B cell (primary cell): ENCODE data around the gene GPR158. TPM values are rescaled to one million over a fixed set of nuclear protein-coding genes. Genes with fewer than 3 reads are reported as not detected.

Source experiments
- ATAC-seq: fragments of 200-7000 bp; cut with Tn5 transposase; one replicate; pipeline ENCODE4 v1.10.0; 2021; ENCODE audit warnings: low read depth, mild to moderate bottlenecking, moderate number of reproducible peaks, moderate library complexity
- CTCF ChIA-PET: fragments of 350-600 bp; sonication (Branson Sonifier 250); formaldehyde crosslinking; loops from one replicate; lab custom pipeline; 2021; ENCODE audit warnings: antibody characterized with exemption, inconsistent platforms; lab: Charles Lee
- POLR2A ChIA-PET: fragments of 350-600 bp; sonication (Branson Sonifier 250); formaldehyde crosslinking; loops from one replicate; lab custom pipeline; 2021; ENCODE audit warnings: antibody characterized with exemption; lab: Charles Lee
- DNase-seq: peaks from one replicate; pipeline ENCODE4 v3.0.0; 2013
- H2AFZ ChIP-seq: 2 replicates; pipeline ENCODE4 v1.6.1; 2012; ENCODE audit warnings: mild to moderate bottlenecking, low read depth, low read length; ENCODE audit not compliant: insufficient read depth, poor library complexity, severe bottlenecking
- H3K27ac ChIP-seq, 2 donors: 1 replicate in 1 of 2; 2 replicates in 1 of 2; pipeline ENCODE4 v1.5.1; 2012 to 2013; ENCODE audit warnings: low read length in 2 of 2, mild to moderate bottlenecking in 2 of 2, moderate library complexity in 1 of 2
- H3K27me3 ChIP-seq, 4 experiments: fragments of 200-600 bp in 1 of 4; sonication (generic) in 1 of 4; replicated peaks in 1 of 4; 1 replicate in 2 of 4; 2 replicates in 2 of 4; pipeline versions ENCODE4 v1.6.1 to v1.7.0; 2013 to 2016; ENCODE audit warnings: low read length in 3 of 4, mild to moderate bottlenecking in 2 of 4, mixed read lengths in 1 of 4, moderate library complexity in 1 of 4; ENCODE audit not compliant: insufficient read depth in 4 of 4, control insufficient read depth in 3 of 4; ENCODE audit errors: control extremely low read depth in 1 of 4
- H3K36me3 ChIP-seq, 2 experiments: replicated peaks in 1 of 2; 1 replicate in 1 of 2; 2 replicates in 1 of 2; pipeline versions ENCODE4 v1.6.1 to v1.7.1; 2013; ENCODE audit warnings: low read length in 1 of 2; ENCODE audit not compliant: insufficient read depth in 2 of 2, control insufficient read depth in 1 of 2; ENCODE audit errors: control extremely low read depth in 1 of 2, extremely low read depth in 1 of 2
- H3K4me1 ChIP-seq, 2 donors: fragments of 200-600 bp in 1 of 2; sonication (generic) in 1 of 2; 1 replicate in 1 of 2; 2 replicates in 1 of 2; pipeline versions ENCODE4 v1.5.1 to v1.6.1; 2013 to 2017; ENCODE audit warnings: low read length in 2 of 2; ENCODE audit not compliant: control insufficient read depth in 2 of 2, insufficient read depth in 2 of 2
- H3K4me2 ChIP-seq: replicated peaks from 2 replicates; pipeline ENCODE3; 2012; ENCODE audit warnings: mild to moderate bottlenecking, low read depth, low read length; ENCODE audit not compliant: poor library complexity, severe bottlenecking
- H3K4me3 ChIP-seq, 5 experiments: fragments of 200-600 bp in 1 of 5; sonication (generic) in 1 of 5; 1 replicate in 3 of 5; 2 replicates in 2 of 5; pipeline versions ENCODE4 v1.5.1 to v1.7.0; 2011 to 2016; ENCODE audit warnings: low read length in 4 of 5, mild to moderate bottlenecking in 4 of 5, low read depth in 2 of 5, control low read depth in 1 of 5, moderate library complexity in 1 of 5; ENCODE audit not compliant: insufficient read depth in 1 of 5; ENCODE audit errors: control extremely low read depth in 1 of 5, extremely low read depth in 1 of 5
- H3K79me2 ChIP-seq: fragments of 200-600 bp; sonication (generic); one replicate; pipeline ENCODE4 v1.6.0; 2016; ENCODE audit warnings: low read length; ENCODE audit not compliant: control insufficient read depth, insufficient read depth
- H3K9ac ChIP-seq: fragments of 200-600 bp; sonication (generic); 2 replicates; pipeline ENCODE4 v1.6.1; 2017; ENCODE audit warnings: mild to moderate bottlenecking, low read length, moderate library complexity
- H3K9me3 ChIP-seq, 3 donors: one replicate each; pipeline versions ENCODE4 v1.6.1 to v1.7.1; 2013; ENCODE audit warnings: low read length in 2 of 3; ENCODE audit not compliant: control insufficient read depth in 2 of 3, insufficient read depth in 1 of 3; ENCODE audit errors: control extremely low read depth in 1 of 3
- H4K20me1 ChIP-seq: 2 replicates; pipeline ENCODE4 v1.6.0; 2012; ENCODE audit warnings: mild to moderate bottlenecking, low read length; ENCODE audit not compliant: insufficient read depth, control insufficient read depth, poor library complexity, severe bottlenecking
- H3K27ac Mint-ChIP-seq: one replicate; pipeline ENCODE4 v1.8.0; 2021; ENCODE audit warnings: mixed read lengths
- H3K27me3 Mint-ChIP-seq: one replicate; pipeline ENCODE4 v1.8.0; 2021; ENCODE audit warnings: mixed read lengths
- H3K4me1 Mint-ChIP-seq: one replicate; pipeline ENCODE4 v1.8.0; 2021; ENCODE audit warnings: mixed read lengths
- H3K4me3 Mint-ChIP-seq: one replicate; pipeline ENCODE4 v1.8.0; 2021; ENCODE audit warnings: mixed read lengths
- H3K9me3 Mint-ChIP-seq: one replicate; pipeline ENCODE4 v1.8.0; 2022; ENCODE audit warnings: mixed read lengths; ENCODE audit not compliant: insufficient read depth
- EZH2 ChIP-seq: IDR thresholded peaks from 2 replicates; pipeline ENCODE4 v1.6.1; 2012; ENCODE audit warnings: borderline replicate concordance, low read depth, mild to moderate bottlenecking, moderate library complexity, low read length; ENCODE audit not compliant: insufficient read depth, poor library complexity, severe bottlenecking
- WGBS: methylation state at CpG from one replicate; pipeline ENCODE4 v1.1.5; 2013; ENCODE audit warnings: missing lambda C conversion rate; ENCODE audit not compliant: insufficient coverage; 5-methylcytosine and 5-hydroxymethylcytosine counted together
- intact Hi-C: fragments of 100-400 bp; cut with micrococcal nuclease; formaldehyde crosslinking; loops from one replicate; pipeline ENCODE4 v1.10.0; 2022
- polyA plus RNA-seq: library from polyadenylated mRNA; depleted of rRNA; stranded (reverse); fragments of >200 nt; gene quantifications from 2 replicates; pipeline ENCODE4 v1.2.3, GENCODE V29; 2012
- total RNA-seq, 2 donors: library from RNA; stranded (reverse); fragments of 120-200 nt in 1 of 2; gene quantifications; 1 replicate in 1 of 2; 2 replicates in 1 of 2; pipeline versions ENCODE4 v1.2.3 to v1.2.4, GENCODE V29; 2013 to 2022
- TF ChIP-seq, protein P1 (sequence below): fragments of 200-600 bp; IDR thresholded peaks from one replicate; pipeline ENCODE4 v1.8.0; 2022; ENCODE audit warnings: antibody characterized with exemption, mild to moderate bottlenecking

GPR158 gene
- total and polyA plus RNA-seq, 2 donors (not counting 1 experiment from before 2014, with no cell fraction given): not detected

GRCh38 chr10:25338271-25338670 is 163.5 kb downstream of the GPR158 start:
- WGBS: no CpG with 5 or more reads among the region's 12 CpGs
- ATAC-seq (no peak), DNase-seq (no peak)
- Mint-ChIP-seq H3K4me3 (no peak overlapping the region), H3K4me1 (no peaks in the 10 kb centered on the region), H3K27me3 (no peaks in the 10 kb centered on the region), H3K9me3 (no peaks in the 10 kb centered on the region), H3K27ac (no peak overlapping the region)
- POLR2A ChIA-PET: no interaction called here
- H3K36me3 ChIP-seq: no peaks in the 10 kb centered on the region
- no peaks in the 10 kb centered on the region for H3K27me3 ChIP-seq
- TF ChIP-seq, protein P1, sequence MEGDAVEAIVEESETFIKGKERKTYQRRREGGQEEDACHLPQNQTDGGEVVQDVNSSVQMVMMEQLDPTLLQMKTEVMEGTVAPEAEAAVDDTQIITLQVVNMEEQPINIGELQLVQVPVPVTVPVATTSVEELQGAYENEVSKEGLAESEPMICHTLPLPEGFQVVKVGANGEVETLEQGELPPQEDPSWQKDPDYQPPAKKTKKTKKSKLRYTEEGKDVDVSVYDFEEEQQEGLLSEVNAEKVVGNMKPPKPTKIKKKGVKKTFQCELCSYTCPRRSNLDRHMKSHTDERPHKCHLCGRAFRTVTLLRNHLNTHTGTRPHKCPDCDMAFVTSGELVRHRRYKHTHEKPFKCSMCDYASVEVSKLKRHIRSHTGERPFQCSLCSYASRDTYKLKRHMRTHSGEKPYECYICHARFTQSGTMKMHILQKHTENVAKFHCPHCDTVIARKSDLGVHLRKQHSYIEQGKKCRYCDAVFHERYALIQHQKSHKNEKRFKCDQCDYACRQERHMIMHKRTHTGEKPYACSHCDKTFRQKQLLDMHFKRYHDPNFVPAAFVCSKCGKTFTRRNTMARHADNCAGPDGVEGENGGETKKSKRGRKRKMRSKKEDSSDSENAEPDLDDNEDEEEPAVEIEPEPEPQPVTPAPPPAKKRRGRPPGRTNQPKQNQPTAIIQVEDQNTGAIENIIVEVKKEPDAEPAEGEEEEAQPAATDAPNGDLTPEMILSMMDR: no peak
- no peak for TF ChIP-seq EZH2
- H2AFZ ChIP-seq: no peak overlapping the region
- intact Hi-C loops: no loop called here
- H3K9me3 ChIP-seq: no peaks in the 10 kb centered on the region
- CTCF ChIA-PET: no interaction called here
- H3K4me1 ChIP-seq: no peaks in the 10 kb centered on the region
- H3K9ac ChIP-seq: no peak overlapping the region
- H3K27ac ChIP-seq: no peak overlapping the region
- no peaks in the 10 kb centered on the region for H3K79me2 ChIP-seq
- no peak overlapping the region for H3K4me2 ChIP-seq
- no peaks in the 10 kb centered on the region for H4K20me1 ChIP-seq
- no peak overlapping the region for H3K4me3 ChIP-seq

GRCh38 chr10:25339966-25340365 is 165.2 kb downstream of the GPR158 start:
- Mint-ChIP-seq H3K4me1 (no peaks in the 10 kb centered on the region), H3K4me3 (no peak overlapping the region), H3K27me3 (no peaks in the 10 kb centered on the region), H3K9me3 (no peaks in the 10 kb centered on the region), H3K27ac (no peak overlapping the region)
- Histone ChIP-seq H3K4me3 (no peak overlapping the region), H3K27ac (no peak overlapping the region), H3K4me1 (no peaks in the 10 kb centered on the region), H3K27me3 (no peaks in the 10 kb centered on the region), H3K36me3 (no peaks in the 10 kb centered on the region), H4K20me1 (no peaks in the 10 kb centered on the region), H3K4me2 (no peak overlapping the region), H3K9ac (no peak overlapping the region), H2AFZ (no peak overlapping the region), H3K79me2 (no peaks in the 10 kb centered on the region), H3K9me3 (no peaks in the 10 kb centered on the region)
- no peak for DNase-seq
- intact Hi-C loops: no loop called here
- ATAC-seq: no peak
- ChIA-PET POLR2A (no interaction called here), CTCF (no interaction called here)
- WGBS: no CpG with 5 or more reads among the region's 1 CpG
- no peak for TF ChIP-seq EZH2
- TF ChIP-seq, protein P1: no peak
